ENCODE results near the gene ZBTB24.

ZBTB24 gene

GRCh38 chr6:109460161-109460829, 22.7 kb downstream of the ZBTB24 start:
- TF ChIP-seq, protein P1, sequence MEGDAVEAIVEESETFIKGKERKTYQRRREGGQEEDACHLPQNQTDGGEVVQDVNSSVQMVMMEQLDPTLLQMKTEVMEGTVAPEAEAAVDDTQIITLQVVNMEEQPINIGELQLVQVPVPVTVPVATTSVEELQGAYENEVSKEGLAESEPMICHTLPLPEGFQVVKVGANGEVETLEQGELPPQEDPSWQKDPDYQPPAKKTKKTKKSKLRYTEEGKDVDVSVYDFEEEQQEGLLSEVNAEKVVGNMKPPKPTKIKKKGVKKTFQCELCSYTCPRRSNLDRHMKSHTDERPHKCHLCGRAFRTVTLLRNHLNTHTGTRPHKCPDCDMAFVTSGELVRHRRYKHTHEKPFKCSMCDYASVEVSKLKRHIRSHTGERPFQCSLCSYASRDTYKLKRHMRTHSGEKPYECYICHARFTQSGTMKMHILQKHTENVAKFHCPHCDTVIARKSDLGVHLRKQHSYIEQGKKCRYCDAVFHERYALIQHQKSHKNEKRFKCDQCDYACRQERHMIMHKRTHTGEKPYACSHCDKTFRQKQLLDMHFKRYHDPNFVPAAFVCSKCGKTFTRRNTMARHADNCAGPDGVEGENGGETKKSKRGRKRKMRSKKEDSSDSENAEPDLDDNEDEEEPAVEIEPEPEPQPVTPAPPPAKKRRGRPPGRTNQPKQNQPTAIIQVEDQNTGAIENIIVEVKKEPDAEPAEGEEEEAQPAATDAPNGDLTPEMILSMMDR (IDR thresholded peaks at IDR 0.05) = no peak
- TF ChIP-seq ZFX (IDR thresholded peaks at IDR 0.05; ENCODE audit: borderline replicate concordance) = no peak
- no peak overlapping the region for H3K27ac ChIP-seq

DNA sequence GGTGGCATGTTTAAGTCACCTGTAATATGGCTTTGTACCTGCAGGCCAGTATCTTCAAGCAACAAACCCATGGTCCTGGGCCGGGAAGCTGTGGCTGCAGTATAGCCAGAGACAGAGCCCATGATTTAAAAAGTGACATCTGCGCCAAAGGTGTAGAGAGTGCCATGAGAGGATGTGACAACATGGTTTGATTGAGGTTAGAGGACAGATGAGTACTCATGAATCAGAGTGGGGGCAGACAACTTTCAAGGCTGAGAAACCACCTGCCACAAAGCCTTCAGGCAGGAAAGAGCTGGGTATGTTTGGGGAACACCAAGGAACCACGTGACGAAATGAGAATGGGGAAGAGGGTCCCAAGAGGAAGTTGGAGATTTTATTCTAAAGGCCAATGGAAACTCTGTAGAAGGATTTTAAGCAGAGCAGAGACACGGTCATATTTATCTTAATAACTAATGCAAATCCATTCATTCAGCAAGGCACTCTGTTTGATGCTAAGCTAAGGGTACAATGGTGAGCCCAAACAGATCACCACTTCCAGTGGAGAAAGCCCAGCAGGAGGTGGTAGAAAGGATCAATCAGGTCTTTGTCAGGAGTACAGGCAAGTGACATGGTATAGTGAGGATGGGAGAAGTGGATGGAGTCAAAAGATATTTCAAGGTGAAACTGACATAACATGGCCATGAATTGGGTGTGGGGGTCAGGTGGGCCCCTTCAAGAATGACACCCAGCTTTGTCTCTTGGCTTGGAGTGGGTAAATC, 24.1 kb downstream of the ZBTB24 start:
- H3K27ac ChIP-seq = no peak overlapping the region
- TF ChIP-seq, protein P1 (IDR thresholded peaks at IDR 0.05) = no peak

GRCh38 chr6:109457562-109457996, 25.4 kb downstream of the ZBTB24 start:
- TF ChIP-seq ZFX (IDR thresholded peaks at IDR 0.05; ENCODE audit: borderline replicate concordance) = no peak
- TF ChIP-seq, protein P1 (IDR thresholded peaks at IDR 0.05) = no peak
- H3K27ac ChIP-seq = peak overlapping the region; percentile 35

DNA sequence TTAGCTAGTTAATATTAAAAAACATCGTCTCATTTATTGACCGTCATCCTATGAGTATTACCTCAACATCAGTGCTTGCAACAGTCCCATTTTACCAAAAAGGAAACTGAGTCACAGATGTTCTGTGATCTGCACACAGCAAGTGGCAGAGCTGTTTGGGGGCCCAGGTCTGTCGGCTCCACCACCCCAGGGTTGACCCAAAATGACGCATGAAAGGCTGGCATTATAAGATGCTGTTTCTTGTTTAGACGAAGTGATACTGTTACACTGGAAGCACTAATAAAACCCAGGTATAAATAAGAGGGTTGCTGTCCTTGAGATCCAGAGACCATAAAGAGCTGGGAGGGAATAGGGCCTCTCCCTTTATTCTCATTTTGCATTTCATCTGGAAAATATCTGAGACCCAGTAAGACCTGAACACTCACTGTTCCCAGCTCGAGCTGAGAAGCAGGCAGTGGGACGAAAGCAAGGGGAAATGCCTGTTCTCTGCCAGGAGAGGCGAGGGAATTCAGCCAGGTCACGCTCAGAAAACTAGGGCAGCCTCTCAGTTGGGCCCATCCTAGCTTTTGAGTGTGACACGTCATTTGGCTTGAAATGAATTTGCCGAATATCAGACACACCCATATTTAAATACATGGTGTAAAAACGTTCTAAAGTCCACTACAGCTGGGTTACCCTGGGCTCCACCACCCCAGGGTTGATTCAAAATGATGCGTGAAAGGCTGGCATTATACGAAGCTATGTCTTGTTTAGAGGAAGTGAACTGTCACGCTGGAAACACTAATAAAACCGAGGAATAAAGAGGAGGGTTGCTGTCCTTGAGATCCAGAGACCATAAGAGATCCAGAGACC, 26.1 kb downstream of the ZBTB24 start:
- peak overlapping the region; percentile 35 for H3K27ac ChIP-seq
- TF ChIP-seq ZFX (IDR thresholded peaks at IDR 0.05; ENCODE audit: borderline replicate concordance) = no peak
- TF ChIP-seq, protein P1 (IDR thresholded peaks at IDR 0.05) = no peak

GRCh38 chr6:109456111-109456583, 26.9 kb downstream of the ZBTB24 start:
- TF ChIP-seq ZFX (IDR thresholded peaks at IDR 0.05; ENCODE audit: borderline replicate concordance) = no peak
- peak overlapping the region; percentile 35; the same call in 1 of the 2 replicates for H3K27ac ChIP-seq

- peak within 1 kb of the TSS; percentile 40 for H3K27ac ChIP-seq
- TF ChIP-seq, protein P1 (IDR thresholded peaks at IDR 0.05) = peak; percentile 27
- no peak for TF ChIP-seq ZFX (IDR thresholded peaks at IDR 0.05; ENCODE audit: borderline replicate concordance)
Measured at GRCh38 chr6:109455437-109456110, 27.4 kb downstream of the ZBTB24 start, which contains the start of gene MICAL1. TSS of gene MICAL1 (minus strand) at chr6:109455772. CDS start at chr6:109454196, 1,576 bp downstream.

Measured in 22Rv1 (cell line).